C4-2B (cell line): Measurements from ENCODE around the gene ANKRD9.

ENCODE experiments used
- CTCF ChIP-seq: fragments of 450-650 bp; conservative IDR thresholded peaks from 2 replicates; pipeline ENCODE4 v1.5.1; 2017; ENCODE audit warnings: mild to moderate bottlenecking
- ZFX ChIP-seq: fragments of 450-650 bp; IDR thresholded peaks from 2 replicates; pipeline ENCODE4 v1.6.1; 2017

DNA sequence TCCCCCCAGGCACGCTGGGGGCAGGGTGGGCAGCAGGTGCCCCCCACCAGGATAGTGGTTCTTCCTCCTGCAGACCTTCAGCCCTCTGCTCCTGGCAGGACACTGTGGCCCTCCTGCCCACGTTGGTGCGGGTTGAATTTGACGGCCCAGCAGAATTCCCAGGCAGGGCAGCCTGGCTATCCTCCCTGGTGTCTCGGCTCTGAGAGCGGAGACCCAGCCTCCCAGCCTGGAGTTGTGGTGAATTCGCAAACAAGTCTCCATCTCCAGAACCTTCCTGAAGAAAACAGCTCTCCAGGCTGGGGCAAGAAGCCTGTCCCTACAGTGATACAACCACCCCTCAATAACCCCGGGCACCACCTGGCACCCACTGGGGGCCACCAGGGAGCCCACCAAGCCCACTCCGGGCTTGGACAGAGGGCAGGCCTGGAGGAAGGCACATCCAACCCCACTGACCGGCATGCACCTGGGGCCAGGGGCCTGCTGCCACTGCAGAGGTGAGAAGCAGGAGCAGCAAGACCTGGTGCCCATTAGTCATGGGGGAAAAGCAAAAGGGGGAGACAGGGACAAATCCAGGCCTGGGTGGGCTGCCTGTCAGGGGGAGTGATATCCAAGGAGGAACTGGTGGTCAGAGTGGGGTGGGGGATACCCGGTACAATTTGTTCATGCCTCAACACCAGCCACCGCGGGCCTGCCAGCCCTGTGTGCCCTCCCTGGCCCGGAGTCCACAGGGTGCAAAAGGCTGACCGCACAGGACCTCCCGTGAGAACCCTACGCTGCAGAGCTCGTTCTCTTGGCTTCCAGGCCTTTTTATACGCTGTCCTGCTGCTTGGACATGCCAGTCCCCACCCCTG lies 3.6 kb downstream of the ANKRD9 start:
- TF ChIP-seq CTCF (no peak), ZFX (no peak)
